Measurements from ENCODE around the gene SLC1A1. TPM values are rescaled to one million over a fixed set of nuclear protein-coding genes. Genes with fewer than 3 reads are reported as not detected.

SLC1A1 gene
- total RNA-seq, 2 experiments from 2014 or later = 0.11 to 0.14 TPM

DNA sequence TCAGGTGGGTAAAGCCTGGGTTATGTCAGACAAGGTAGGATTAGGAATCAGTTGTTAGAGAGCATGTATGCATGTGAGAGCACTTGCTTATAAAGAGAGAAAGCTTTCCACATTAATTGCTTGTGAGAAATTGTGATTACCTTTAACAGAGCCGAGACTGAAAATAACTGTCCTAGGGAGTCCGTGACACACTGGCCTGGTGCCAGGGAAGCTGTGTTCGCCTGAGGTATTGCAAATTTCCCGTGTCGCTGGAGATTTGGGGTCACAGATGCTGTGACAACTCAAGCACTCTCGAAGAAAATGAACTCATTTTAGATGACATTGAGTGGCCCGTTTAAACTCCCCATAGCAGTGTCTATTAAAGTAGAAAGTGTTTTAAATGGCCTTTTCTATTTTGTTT is 9.6 kb downstream of the SLC1A1 start:
- TF ChIP-seq, protein P1, sequence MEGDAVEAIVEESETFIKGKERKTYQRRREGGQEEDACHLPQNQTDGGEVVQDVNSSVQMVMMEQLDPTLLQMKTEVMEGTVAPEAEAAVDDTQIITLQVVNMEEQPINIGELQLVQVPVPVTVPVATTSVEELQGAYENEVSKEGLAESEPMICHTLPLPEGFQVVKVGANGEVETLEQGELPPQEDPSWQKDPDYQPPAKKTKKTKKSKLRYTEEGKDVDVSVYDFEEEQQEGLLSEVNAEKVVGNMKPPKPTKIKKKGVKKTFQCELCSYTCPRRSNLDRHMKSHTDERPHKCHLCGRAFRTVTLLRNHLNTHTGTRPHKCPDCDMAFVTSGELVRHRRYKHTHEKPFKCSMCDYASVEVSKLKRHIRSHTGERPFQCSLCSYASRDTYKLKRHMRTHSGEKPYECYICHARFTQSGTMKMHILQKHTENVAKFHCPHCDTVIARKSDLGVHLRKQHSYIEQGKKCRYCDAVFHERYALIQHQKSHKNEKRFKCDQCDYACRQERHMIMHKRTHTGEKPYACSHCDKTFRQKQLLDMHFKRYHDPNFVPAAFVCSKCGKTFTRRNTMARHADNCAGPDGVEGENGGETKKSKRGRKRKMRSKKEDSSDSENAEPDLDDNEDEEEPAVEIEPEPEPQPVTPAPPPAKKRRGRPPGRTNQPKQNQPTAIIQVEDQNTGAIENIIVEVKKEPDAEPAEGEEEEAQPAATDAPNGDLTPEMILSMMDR (IDR thresholded peaks at IDR 0.05) = no peak
- no peak overlapping the region for H3K27ac ChIP-seq (ENCODE audit: low read depth in 1 of 2, low read length in 2 of 2)
- Mint-ChIP-seq H3K9me3 (no peaks in the 10 kb centered on the region), H3K36me3 (ENCODE audit: low read depth) (no peaks in the 10 kb centered on the region), H3K4me1 (ENCODE audit: low read depth) (no peaks in the 10 kb centered on the region), H3K4me3 (no peak overlapping the region), H3K27me3 (peaks cover 20% of the 10 kb centered on the region), H3K27ac (no peak overlapping the region)
- no peak for ATAC-seq (ENCODE audit: poor library complexity)
- ChIA-PET CTCF (no interaction called here), POLR2A (no interaction called here)
- H3K27me3 ChIP-seq (ENCODE audit: control insufficient read depth in 1 of 2, insufficient read depth in 2 of 2, low read length in 2 of 2) = peaks cover 5 to 13% of the 10 kb centered on the region in 2 experiments
- no peaks in the 10 kb centered on the region for H3K4me1 ChIP-seq (ENCODE audit: insufficient read depth, low read length)
- no peaks in the 10 kb centered on the region for H3K9me3 ChIP-seq (ENCODE audit: control insufficient read depth in 1 of 2, insufficient read depth in 1 of 2, low read length in 2 of 2)
- intact Hi-C loops (cut with DNase I, micrococcal nuclease) = loop anchor here (5.0 to 10.0 kb wide), 4 partner anchors 55 to 145 kb away; no protein-coding TSS in a partner anchor
- H3K36me3 ChIP-seq (ENCODE audit: insufficient read depth, low read length) = no peaks in the 10 kb centered on the region
- no peak overlapping the region for H3K4me3 ChIP-seq (ENCODE audit: low read length)
- DNase-seq = no peak

DNA sequence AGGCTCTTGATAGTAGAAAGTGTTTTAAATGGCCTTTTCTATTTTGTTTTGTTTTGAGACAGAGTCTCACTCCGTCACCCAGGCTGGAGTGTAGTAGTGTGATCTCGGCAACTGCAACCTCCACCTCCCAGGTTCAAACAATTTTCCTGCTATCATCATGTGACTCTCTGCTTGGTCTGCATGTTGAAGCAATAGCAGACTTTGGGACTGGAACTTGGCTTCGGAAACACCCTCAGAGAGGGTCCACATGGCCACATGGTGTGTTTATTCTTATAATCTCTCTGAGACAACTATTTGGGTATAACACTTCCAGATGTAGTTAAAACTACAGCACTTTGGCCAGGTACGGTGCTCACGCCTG is 10.9 kb downstream of the SLC1A1 start:
- H3K9me3 ChIP-seq (ENCODE audit: control insufficient read depth in 1 of 2, insufficient read depth in 1 of 2, low read length in 2 of 2) = no peaks in the 10 kb centered on the region
- H3K4me3 ChIP-seq (ENCODE audit: low read length) = no peak overlapping the region
- no peaks in the 10 kb centered on the region for H3K36me3 Mint-ChIP-seq (ENCODE audit: low read depth)
- ChIA-PET POLR2A (no interaction called here), CTCF (no interaction called here)
- H3K27me3 Mint-ChIP-seq = peaks cover 8% of the 10 kb centered on the region
- H3K27ac Mint-ChIP-seq = no peak overlapping the region
- intact Hi-C loops (cut with DNase I, micrococcal nuclease) = loop anchor here in 1 of 2 experiments (5.0 kb wide), 1 partner anchor 71 kb away; no protein-coding TSS in a partner anchor
- no peaks in the 10 kb centered on the region for H3K36me3 ChIP-seq (ENCODE audit: insufficient read depth, low read length)
- H3K27ac ChIP-seq (ENCODE audit: low read depth in 1 of 2, low read length in 2 of 2) = no peak overlapping the region
- TF ChIP-seq, protein P1 (IDR thresholded peaks at IDR 0.05) = no peak
- DNase-seq (no peak), ATAC-seq (ENCODE audit: poor library complexity) (no peak)
- H3K4me1 Mint-ChIP-seq (ENCODE audit: low read depth) = no peaks in the 10 kb centered on the region
- H3K4me1 ChIP-seq (ENCODE audit: insufficient read depth, low read length) = no peaks in the 10 kb centered on the region
- no peaks in the 10 kb centered on the region for H3K9me3 Mint-ChIP-seq
- peaks cover 0 to 3% of the 10 kb centered on the region in 2 experiments for H3K27me3 ChIP-seq (ENCODE audit: control insufficient read depth in 1 of 2, insufficient read depth in 2 of 2, low read length in 2 of 2)
- no peak overlapping the region for H3K4me3 Mint-ChIP-seq

DNA sequence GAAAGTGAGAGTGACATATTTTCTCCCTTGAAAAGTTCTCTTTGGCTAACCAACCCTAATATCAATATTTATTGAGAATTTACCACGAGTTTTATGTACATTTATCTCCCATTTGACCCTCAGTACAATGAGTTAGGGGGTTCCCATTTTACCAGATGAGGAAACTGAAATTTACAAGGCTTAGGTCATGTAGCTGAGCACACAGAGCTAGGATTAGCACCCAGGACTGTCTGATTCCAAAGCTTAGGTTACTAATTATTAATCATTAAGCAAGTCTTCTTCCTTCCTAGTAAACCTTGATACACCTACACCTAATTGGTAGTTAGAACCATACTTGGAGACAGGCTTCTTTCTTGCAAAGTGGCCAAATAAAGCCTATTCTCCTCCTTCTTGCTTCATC is 12.2 kb downstream of the SLC1A1 start:
- H3K4me1 Mint-ChIP-seq (ENCODE audit: low read depth) = no peaks in the 10 kb centered on the region
- CTCF ChIA-PET = no interaction called here
- no peak overlapping the region for H3K4me3 Mint-ChIP-seq
- H3K9me3 Mint-ChIP-seq = no peaks in the 10 kb centered on the region
- H3K4me3 ChIP-seq (ENCODE audit: low read length) = no peak overlapping the region
- ATAC-seq (ENCODE audit: poor library complexity) (no peak), DNase-seq (no peak)
- TF ChIP-seq, protein P1 (IDR thresholded peaks at IDR 0.05) = no peak
- H3K36me3 ChIP-seq (ENCODE audit: insufficient read depth, low read length) = no peaks in the 10 kb centered on the region
- H3K27me3 Mint-ChIP-seq = peaks cover under 1% of the 10 kb centered on the region
- intact Hi-C loops (cut with DNase I, micrococcal nuclease) = loop anchor here in 1 of 2 experiments (5.0 kb wide), 1 partner anchor 70 kb away; no protein-coding TSS in a partner anchor
- no peaks in the 10 kb centered on the region for H3K27me3 ChIP-seq (ENCODE audit: control insufficient read depth in 1 of 2, insufficient read depth in 2 of 2, low read length in 2 of 2)
- no peaks in the 10 kb centered on the region for H3K36me3 Mint-ChIP-seq (ENCODE audit: low read depth)
- H3K27ac ChIP-seq (ENCODE audit: low read depth in 1 of 2, low read length in 2 of 2) = no peak overlapping the region
- no peak overlapping the region for H3K27ac Mint-ChIP-seq
- H3K4me1 ChIP-seq (ENCODE audit: insufficient read depth, low read length) = no peaks in the 10 kb centered on the region
- POLR2A ChIA-PET = interaction anchor here (0.5 to 0.6 kb wide), 2 partner anchors 19 to 67 kb away, joined by 3 read pairs; no protein-coding TSS in a partner anchor
- no peaks in the 10 kb centered on the region for H3K9me3 ChIP-seq (ENCODE audit: control insufficient read depth in 1 of 2, insufficient read depth in 1 of 2, low read length in 2 of 2)
